ENCODE data around the gene KRTAP10-5. TPM values are rescaled to one million over a fixed set of nuclear protein-coding genes. Genes with fewer than 3 reads are reported as not detected.

Gene KRTAP10-5
- total RNA-seq, 1 donor from 2014 or later = not detected

GRCh38 chr21:44549525-44550211 is 30.7 kb downstream of the KRTAP10-5 start:
- no peak for DNase-seq

GRCh38 chr21:44548922-44549321 is 31.5 kb downstream of the KRTAP10-5 start:
- DNase-seq = no peak

- no peak for DNase-seq
These were observed 32.0 kb downstream of the KRTAP10-5 start for GRCh38 chr21:44548381-44548780.

- DNase-seq = no peak
These were observed 32.6 kb downstream of the KRTAP10-5 start for GRCh38 chr21:44547656-44548331.

- DNase-seq = no peak
These were observed 35.8 kb downstream of the KRTAP10-5 start for GRCh38 chr21:44544566-44544965.

- DNase-seq = no peak
These were observed 37.7 kb downstream of the KRTAP10-5 start for GRCh38 chr21:44542716-44543115.

- no peak for DNase-seq
These were observed 39.6 kb downstream of the KRTAP10-5 start for GRCh38 chr21:44540741-44541288.

- DNase-seq = no peak
These were observed 40.3 kb downstream of the KRTAP10-5 start, which contains the start of gene KRTAP10-1 for GRCh38 chr21:44539991-44540666. TSS of gene KRTAP10-1 (minus strand) at chr21:44540195. CDS start at chr21:44540150, 45 bp downstream.

- no peak for DNase-seq
These were observed 41.4 kb downstream of the KRTAP10-5 start for GRCh38 chr21:44539046-44539445.

- no peak for DNase-seq
These were observed 42.2 kb downstream of the KRTAP10-5 start for GRCh38 chr21:44537930-44538911.

GRCh38 chr21:44535963-44536362 is 44.4 kb downstream of the KRTAP10-5 start:
- no peak for DNase-seq

- DNase-seq = no peak
These were observed 45.7 kb downstream of the KRTAP10-5 start for GRCh38 chr21:44534688-44535087.

GRCh38 chr21:44533891-44534627 is 46.3 kb downstream of the KRTAP10-5 start:
- no peak for DNase-seq

- no peak for DNase-seq
These were observed 47.1 kb downstream of the KRTAP10-5 start for GRCh38 chr21:44533121-44533890.

- DNase-seq = no peak
These were observed 47.7 kb downstream of the KRTAP10-5 start for GRCh38 chr21:44532712-44533111.

- no peak for DNase-seq
These were observed 48.5 kb downstream of the KRTAP10-5 start for GRCh38 chr21:44531606-44532564.

GRCh38 chr21:44530903-44531605 is 49.4 kb downstream of the KRTAP10-5 start:
- no peak for DNase-seq

- no peak for DNase-seq
These were observed 50.0 kb downstream of the KRTAP10-5 start for GRCh38 chr21:44530221-44530902.

Data from skin of body (tissue), 2 donors.